ENCODE measurements around the gene ARHGAP26.
A peak's percentile ranks its signal among the peaks of the same experiment; 100 is the strongest.

The ARHGAP26 gene

GRCh38 chr5:142784401-142784955, 14.3 kb downstream of the ARHGAP26 start:
- DNase-seq = no peak

- DNase-seq = no peak
Observed at GRCh38 chr5:142785206-142785605, 15.0 kb downstream of the ARHGAP26 start.

GRCh38 chr5:142789206-142789605, 19.0 kb downstream of the ARHGAP26 start:
- no peak for DNase-seq

- no peak for DNase-seq
Observed at GRCh38 chr5:142792012-142792864, 22.1 kb downstream of the ARHGAP26 start.

- no peak for DNase-seq
Observed at GRCh38 chr5:142792865-142793232, 22.7 kb downstream of the ARHGAP26 start.

GRCh38 chr5:142794537-142794936, 24.4 kb downstream of the ARHGAP26 start:
- no peak for DNase-seq

GRCh38 chr5:142795251-142795650, 25.1 kb downstream of the ARHGAP26 start:
- no peak for DNase-seq

- no peak for DNase-seq
Observed at GRCh38 chr5:142796492-142797109, 26.4 kb downstream of the ARHGAP26 start.

- no peak for DNase-seq
Observed at GRCh38 chr5:142797420-142797819, 27.2 kb downstream of the ARHGAP26 start.

- DNase-seq = peak; percentile 17
Observed at GRCh38 chr5:142798099-142798770, 28.1 kb downstream of the ARHGAP26 start.

- DNase-seq = peak; percentile 56
Observed at GRCh38 chr5:142800776-142801494, 30.8 kb downstream of the ARHGAP26 start.

GRCh38 chr5:142801495-142801871, 31.3 kb downstream of the ARHGAP26 start:
- DNase-seq = no peak

GRCh38 chr5:142803428-142804125, 33.4 kb downstream of the ARHGAP26 start:
- DNase-seq = no peak

GRCh38 chr5:142805339-142805738, 35.2 kb downstream of the ARHGAP26 start:
- no peak for DNase-seq

- DNase-seq = no peak
Observed at GRCh38 chr5:142806841-142807267, 36.7 kb downstream of the ARHGAP26 start.

- no peak for DNase-seq
Observed at GRCh38 chr5:142807372-142807911, 37.3 kb downstream of the ARHGAP26 start.

GRCh38 chr5:142808878-142809598, 38.9 kb downstream of the ARHGAP26 start:
- no peak for DNase-seq

- no peak for DNase-seq
Observed at GRCh38 chr5:142810081-142810480, 39.9 kb downstream of the ARHGAP26 start.

GRCh38 chr5:142810743-142811290, 40.6 kb downstream of the ARHGAP26 start:
- no peak for DNase-seq

- no peak for DNase-seq
Observed at GRCh38 chr5:142811866-142812557, 41.8 kb downstream of the ARHGAP26 start.
